Effector CD4-positive, alpha-beta T cell (primary cell): ENCODE data around the gene SLC16A13.
"Not testable (repeated sequence)": the region's sequence is repeated elsewhere in the genome, so short reads cannot be mapped to it uniquely, and the experiment has no call there.

Experiments used
- DNase-seq: peaks from one replicate; pipeline ENCODE4 v3.0.0-alpha.2; 2020
- total RNA-seq: gene quantifications from one replicate; lab custom pipeline; 2026; lab: John Stamatoyannopoulos, UW

Gene SLC16A13, protein sequence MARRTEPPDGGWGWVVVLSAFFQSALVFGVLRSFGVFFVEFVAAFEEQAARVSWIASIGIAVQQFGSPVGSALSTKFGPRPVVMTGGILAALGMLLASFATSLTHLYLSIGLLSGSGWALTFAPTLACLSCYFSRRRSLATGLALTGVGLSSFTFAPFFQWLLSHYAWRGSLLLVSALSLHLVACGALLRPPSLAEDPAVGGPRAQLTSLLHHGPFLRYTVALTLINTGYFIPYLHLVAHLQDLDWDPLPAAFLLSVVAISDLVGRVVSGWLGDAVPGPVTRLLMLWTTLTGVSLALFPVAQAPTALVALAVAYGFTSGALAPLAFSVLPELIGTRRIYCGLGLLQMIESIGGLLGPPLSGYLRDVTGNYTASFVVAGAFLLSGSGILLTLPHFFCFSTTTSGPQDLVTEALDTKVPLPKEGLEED
- total RNA-seq, result 7.3 reads per million, percentile 26 among the genes with 10 or more reads in this experiment

- DNase-seq, result peak; percentile 99
Measured at GRCh38 chr17:7035591-7036368, at the start of gene SLC16A13. Gene SLC16A13 (plus strand): TSS chr17:7036015. CDS start chr17:7036383, 368 bp downstream.

DNA sequence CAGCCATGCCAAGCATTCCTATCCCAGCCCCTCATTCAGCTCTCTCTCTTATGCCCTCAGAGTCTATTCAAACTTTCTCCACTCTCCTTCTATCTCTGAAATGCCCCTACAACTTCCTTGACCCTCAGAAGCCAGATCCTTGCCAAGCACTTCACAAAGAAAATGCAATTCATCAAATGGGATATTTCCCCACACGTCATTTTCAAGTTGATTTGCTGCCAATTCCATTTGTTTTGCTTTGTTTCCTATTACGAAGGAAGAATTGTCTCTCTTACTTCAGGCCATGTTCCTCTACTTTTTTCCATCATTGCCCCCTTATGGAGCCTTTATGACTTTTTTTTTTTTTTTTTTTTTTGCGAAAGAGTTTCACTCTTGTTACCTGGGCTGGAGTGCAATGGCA is 49.1 kb upstream of the SLC16A13 start:
- DNase-seq, result no peak

GRCh38 chr17:6989779-6990178 is 46.0 kb upstream of the SLC16A13 start:
- DNase-seq, result no peak

- not testable (repeated sequence) for DNase-seq
Measured at GRCh38 chr17:6993613-6994056, 42.2 kb upstream of the SLC16A13 start.

DNA sequence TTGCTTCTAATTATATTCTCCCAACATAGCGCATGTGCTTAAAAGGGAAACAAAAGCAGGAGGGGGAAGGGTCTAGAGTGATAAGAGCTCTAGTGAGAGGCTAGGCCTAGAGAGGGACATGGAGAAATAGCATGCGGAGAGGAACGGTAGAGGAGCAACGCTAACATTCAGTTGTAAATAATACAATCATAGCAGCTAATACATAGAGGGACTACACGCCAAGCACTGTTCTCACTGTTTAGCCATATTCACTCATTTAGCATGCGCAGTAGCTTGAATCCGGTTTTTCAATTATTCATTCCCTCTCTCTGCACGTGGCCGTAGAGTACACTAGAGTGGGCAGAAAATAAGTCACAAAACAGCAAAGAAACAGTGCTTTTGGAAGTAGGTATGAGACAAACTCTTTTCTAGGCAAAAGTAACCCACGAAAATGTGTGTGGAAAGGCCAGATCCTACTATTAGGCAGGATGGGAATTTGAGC is 41.7 kb upstream of the SLC16A13 start:
- DNase-seq, result no peak

GRCh38 chr17:6994666-6995256 is 41.1 kb upstream of the SLC16A13 start:
- no peak for DNase-seq

DNA sequence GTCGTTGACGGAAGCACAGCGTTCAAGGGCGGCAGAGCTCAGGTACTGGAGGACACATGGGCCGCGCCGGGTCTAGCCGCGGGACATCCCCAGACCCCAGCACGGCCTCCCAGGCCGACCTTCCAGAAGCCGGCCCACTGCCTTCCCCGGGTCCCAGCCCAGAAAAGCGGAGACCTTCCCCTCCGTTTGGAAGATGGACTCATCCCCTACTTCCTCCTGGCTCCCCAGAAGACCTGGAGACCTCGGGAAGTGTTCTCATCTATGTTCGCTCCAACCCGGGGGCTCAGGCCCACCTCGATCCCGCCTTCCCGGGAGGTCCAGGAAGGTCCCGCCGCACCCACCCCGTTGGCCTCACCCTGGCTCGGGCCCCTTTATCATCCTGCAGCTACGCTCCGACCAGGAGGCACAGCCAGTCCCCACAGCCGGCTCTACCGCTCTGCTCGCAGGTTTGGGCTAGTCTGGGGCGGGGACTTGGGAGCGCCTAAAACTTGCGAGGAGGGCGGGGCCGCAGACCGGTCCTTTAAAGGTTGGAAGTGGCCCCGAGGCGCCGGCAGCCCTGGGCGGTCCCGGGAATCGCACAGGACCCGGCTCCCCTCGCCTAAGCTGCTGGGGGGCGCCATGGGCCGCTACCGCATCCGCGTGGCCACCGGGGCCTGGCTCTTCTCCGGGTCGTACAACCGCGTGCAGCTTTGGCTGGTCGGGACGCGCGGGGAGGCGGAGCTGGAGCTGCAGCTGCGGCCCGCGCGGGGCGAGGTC is 40.1 kb upstream of the SLC16A13 start, which contains the start of gene ALOX12:
TSS of gene ALOX12 (plus strand) at position 550 of the 756 bp plus-strand sequence. CDS start at position 619, 69 bp downstream.
- DNase-seq, result no peak

DNA sequence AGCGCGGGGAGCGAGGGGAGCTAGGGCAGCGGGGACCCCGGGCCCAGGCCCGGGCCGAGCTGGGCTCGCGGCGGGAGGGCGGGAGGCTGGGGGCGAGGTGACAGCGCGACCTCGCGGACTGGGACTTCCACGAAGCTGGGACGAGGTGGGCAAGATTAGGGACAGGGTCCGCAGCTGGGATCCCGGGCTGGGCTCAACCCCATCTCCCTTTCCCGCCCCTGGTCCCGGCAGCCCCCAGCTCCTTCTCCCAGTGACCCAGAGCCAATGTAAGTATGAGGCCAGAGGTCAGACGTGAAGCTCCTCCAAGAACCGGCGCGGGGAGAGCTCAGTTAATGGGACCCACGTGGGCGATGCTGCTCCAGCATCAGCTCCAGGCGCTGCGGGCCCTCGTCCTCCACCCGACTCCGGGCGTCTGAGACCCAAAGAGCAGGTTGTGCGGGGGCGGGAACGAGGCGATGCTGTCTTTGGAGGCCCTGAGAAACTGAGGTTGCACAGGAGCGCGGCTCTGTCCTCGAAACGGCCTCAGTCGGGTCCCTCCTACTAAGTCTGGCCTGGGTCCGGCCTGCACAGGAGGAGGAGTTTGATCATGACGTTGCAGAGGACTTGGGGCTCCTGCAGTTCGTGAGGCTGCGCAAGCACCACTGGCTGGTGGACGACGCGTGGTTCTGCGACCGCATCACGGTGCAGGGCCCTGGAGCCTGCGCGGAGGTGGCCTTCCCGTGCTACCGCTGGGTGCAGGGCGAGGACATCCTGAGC is 39.4 kb upstream of the SLC16A13 start:
- DNase-seq, result no peak

- no peak for DNase-seq
Measured at GRCh38 chr17:6997171-6997570, 38.6 kb upstream of the SLC16A13 start.

- DNase-seq, result no peak
Measured at GRCh38 chr17:6998855-6999508, 36.8 kb upstream of the SLC16A13 start.

- DNase-seq, result no peak
Measured at GRCh38 chr17:7001318-7001961, 34.4 kb upstream of the SLC16A13 start.

DNA sequence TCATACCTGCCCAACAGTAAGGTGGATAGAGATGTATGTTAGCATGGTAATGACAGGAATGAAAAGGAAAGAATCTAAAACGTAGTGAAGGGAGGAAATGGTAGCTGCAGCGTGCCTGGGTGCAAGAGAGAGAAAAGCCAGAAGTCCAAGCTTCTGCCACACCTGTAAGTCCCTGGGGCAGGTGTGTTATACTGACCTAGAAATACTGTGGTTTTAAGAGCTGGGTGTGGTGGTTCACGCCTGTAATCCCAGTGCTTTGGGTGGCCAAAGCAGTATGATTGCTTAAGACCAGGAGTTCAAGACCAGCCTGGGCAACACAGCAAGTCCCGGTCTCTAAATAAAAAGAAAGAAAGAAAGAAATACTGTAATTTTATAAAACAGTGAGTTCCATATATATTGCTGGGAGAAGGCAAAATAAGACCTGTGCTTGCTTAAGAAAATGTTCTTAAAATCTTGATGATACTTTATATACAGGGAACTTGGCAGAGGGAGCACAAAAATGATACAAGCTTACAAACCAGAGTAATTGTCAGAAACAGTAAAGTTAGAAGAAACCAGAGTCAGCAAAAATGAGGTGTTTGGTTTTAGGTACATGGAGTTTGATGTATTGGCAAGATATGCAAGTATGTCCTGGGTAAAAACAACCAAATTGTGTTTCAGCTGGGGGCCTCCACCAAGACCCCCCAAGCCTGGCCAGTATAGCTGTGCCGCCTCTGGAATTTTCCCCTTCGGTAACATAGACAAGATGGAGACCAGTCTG is 33.3 kb upstream of the SLC16A13 start:
- DNase-seq, result no peak

DNA sequence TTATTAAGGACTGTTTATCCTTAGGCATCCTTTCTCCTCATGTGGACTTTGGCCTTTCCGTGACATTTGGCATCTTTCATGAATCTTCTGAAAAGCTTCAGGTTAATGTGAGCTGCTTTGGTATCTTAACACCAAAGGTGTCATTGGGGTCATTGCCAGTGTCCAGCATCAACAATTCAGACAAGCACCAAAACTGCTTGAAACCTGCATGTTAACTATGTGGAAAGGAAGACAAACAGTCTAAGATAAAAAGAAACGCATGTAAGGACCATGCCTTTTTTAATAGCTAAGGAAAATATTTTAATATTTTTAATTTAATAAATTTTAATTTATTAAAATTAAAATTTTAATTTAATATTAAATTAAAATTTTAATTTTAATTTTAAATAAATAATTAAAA is 32.1 kb upstream of the SLC16A13 start:
- DNase-seq, result no peak

- DNase-seq, result peak; percentile 53
Measured at GRCh38 chr17:7004398-7005253, 31.2 kb upstream of the SLC16A13 start.

- DNase-seq, result no peak
Measured at GRCh38 chr17:7005716-7006115, 30.1 kb upstream of the SLC16A13 start.

DNA sequence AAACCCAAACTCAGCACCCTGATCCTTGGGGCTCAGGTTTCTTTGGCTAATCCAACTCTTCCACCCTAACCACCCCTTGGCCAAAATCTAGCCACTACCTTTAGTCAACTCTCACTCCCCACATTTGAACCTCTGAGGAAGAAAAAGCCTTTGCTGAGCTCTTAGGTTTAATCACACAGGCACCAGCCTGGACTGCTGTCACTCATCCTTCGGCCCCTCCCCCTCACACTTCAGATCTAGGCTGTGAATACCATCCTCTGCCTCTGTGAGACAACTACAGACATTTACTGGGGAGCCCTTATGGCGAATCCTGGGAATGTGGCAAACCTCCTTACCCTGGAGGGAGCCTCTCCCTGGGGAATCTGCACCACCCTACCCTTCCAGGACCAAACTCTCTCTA is 28.7 kb upstream of the SLC16A13 start:
- DNase-seq, result no peak

- no peak for DNase-seq
Measured at GRCh38 chr17:7010523-7010922, 25.3 kb upstream of the SLC16A13 start.

DNA sequence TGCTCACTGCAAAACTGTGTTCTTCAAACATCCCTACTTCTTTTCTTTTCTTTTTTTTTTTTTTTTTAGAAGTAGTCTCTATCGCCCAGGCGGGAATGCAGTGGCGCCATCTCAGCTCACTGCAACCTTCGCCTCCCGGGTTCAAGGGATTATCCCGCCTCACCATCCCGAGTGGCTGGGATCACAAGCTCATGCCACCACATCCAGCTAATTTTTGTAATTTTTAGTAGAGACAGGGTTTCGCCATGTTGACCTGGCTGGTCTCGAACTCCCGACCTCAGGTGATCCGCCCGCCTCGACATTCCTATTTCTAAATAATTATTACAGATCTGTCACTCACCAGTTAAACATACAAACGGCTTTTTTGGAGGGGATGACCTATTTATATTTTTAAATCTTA is 24.4 kb upstream of the SLC16A13 start:
- DNase-seq, result no peak

DNA sequence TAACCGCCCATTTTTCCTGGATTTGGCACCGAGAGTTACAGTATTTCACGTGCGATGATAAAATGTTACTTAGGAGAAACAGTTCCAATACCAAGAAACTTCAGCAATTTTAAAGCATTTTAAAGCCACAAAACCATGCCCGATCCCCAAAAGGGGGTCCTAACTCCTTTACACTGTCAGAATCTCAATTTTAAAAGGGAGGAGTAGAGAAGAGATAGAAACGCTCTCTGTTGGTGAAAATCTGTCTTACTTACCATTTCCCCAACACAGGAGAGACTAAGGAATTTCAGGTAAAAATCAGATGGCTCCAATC is 23.9 kb upstream of the SLC16A13 start:
- DNase-seq, result no peak
